ENCODE measurements around the gene SH3RF1.

The SH3RF1 gene

DNA sequence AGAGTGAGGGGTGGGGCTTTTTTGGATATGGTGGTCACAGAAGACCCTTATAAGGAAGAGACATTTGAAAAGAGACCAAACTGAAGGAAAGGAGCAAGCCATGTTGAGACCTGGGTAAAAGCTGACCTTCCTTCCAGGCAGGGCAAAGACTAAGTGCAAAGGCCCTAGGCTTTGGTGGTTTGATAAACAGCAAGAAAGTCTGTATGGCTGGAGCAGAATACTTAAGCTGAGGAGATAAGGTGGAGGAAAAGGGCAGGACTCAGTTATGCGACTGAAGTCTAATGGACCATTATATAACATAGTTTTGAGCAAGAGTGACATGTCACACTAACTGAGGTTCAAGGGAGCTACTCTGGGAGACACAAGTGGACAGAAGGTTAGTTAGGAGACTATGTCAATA lies 20.0 kb downstream of the SH3RF1 start:
- no peak for DNase-seq

- DNase-seq: no peak
Measured at GRCh38 chr4:169249999-169250398, 20.8 kb downstream of the SH3RF1 start.

- no peak for DNase-seq
Measured at GRCh38 chr4:169249214-169249973, 21.4 kb downstream of the SH3RF1 start.

GRCh38 chr4:169248645-169249044 lies 22.1 kb downstream of the SH3RF1 start:
- no peak for DNase-seq

- no peak for DNase-seq
Measured at GRCh38 chr4:169246957-169247396, 23.8 kb downstream of the SH3RF1 start.

DNA sequence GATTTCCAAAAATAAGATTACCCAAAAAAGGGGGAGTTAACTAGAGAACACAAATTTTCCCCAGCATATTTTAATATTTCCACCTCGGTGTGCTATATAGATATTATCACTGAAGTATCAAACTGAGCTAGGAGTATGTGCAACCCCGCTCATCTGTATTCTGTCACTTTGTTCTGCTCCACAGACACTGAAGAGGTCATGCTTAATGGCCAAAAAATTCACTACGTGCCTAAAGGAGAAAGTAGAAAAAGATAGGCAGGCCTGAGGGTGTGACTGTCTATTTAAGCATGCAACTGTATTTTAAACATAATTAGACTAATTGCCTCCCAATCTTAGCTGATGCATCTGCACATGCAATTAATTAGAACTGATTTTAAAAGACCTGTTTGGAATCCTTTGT lies 24.5 kb downstream of the SH3RF1 start:
- no peak for DNase-seq

DNA sequence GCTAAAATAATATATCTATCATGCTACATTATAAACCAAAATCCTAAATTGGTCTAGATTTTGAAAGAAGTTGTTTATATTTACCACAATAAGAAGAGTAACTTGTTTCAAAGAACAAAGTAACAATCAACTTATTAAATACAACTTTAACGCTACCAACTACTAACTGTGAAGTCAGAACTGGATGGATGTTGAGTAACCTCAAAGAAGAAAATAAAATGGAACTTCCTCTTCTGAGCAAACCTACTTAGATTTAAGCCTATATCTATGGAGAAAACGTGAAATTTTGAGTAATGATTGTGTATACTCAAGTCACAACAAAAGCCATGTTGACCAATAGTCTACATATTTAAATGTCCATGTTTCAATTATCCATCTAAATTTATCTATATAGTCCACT lies 25.7 kb downstream of the SH3RF1 start:
- DNase-seq: no peak

DNA sequence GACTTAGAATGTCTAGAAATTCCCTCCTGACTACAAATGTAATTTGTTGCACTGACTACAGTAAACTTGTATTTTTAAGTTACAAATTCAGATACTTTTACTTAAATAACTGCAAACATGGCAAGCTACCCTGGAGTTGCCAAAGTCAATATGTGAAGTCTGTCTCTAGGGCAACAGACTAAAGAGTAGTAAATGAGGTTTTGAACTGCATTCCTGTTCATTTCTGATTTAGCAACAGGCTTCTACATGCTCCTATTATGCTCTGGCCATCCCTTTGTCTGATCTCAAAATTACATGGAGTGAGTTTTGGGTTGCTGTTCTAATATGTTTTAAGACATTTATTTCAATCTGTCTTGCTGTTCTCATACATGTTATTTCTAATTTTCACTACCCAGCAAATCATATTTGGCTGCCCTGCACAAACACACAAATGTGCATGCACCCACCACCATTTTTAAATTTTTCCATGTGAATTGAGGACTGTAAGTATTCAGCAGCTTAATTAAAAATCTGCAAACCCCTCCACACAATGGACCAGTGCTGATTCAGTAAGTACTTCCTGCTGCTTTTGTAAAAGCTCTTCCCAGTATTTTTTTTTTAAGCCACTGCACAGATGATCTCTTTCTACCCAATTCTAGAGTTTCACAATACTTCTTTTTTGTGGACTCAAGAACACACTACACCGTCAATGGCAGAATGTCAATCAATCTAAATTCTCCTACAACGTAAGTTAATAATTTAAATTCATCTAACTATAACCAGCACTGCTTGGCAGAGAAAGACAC lies 26.7 kb downstream of the SH3RF1 start:
- no peak for DNase-seq

- DNase-seq: no peak
Measured at GRCh38 chr4:169241464-169241863, 29.3 kb downstream of the SH3RF1 start.

DNA sequence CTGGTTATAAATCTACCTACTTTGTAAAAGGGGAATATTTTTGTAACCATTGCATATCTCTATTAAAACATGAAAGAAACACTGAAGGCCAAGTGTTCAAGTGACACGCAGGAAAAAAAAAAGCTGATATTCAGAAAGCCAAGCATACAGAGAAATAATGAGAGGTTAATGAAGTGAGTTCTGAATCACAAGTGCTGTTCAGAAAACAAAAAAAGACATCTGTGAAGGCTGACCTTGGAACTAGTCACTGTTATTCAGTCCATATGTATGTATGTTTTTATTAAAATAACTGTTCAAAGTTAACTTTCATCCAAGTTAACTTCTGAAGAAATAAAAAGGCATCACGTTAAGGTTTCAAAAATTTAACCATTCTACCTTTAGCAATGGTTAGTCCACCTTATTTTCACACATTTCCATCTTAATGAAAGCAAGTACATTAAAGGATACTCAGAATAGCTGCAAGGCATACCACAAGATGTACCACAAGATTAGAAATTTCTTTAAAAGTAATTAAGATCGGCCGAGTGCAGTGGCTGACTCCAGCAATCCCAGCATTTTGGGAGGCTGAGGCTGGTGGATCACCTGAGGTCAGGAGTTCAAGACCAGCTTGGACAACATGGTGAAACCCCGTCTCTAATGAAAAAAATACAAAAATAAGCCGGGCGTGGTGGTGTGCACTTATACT lies 31.4 kb downstream of the SH3RF1 start:
- no peak for DNase-seq

DNA sequence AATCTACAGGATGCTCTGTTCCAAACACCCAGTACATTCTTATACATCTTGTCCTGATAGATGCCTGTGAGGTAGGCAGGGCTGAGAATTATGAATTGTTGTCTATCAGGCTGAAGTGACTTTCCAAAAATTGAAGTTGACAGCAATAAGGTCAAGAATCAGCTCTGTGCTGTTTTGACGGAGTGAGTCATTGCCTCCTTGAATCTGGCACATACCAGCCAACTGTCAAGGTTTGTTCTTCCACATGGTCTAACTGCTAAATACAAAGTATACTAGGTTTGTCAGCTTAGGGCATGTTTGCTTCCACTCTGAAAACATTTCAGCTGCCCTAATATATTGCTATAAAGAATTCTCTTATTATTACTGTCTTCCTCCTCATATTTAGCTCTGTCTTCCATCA lies 32.3 kb downstream of the SH3RF1 start:
- no peak for DNase-seq

DNA sequence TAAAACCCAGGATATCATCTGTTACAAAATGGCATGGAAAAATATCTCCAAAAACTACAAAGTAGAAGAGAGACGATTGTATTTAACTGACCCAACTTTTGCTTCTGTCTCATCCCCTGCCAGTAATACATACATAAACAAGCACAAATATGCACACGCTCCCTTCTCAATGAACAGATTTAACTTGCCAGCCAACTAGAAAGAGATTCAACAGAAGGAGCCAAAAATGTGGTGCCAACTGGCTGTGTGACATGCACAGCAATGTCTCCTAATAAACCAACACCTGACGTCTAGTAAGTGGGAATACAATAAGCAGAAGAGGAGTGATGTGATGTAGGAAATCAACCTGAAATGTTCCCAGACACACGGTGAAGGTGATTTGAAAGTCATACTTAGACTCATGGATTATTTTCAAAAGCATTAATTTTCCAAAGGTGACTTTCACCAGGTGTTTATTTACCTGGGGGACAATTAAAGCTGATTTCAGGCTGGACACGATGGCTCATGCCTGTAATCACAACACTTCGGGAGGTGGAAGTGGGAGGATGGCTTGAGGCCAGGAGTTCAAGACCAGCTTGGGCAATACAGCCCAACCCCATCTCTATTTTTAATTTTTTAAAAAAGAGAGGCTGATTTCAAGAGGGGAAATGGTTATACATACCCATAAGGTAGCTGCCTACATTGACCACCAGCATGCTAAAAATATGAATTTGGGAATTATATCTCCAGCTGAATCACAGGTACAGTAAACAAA lies 33.7 kb downstream of the SH3RF1 start:
- no peak for DNase-seq

DNA sequence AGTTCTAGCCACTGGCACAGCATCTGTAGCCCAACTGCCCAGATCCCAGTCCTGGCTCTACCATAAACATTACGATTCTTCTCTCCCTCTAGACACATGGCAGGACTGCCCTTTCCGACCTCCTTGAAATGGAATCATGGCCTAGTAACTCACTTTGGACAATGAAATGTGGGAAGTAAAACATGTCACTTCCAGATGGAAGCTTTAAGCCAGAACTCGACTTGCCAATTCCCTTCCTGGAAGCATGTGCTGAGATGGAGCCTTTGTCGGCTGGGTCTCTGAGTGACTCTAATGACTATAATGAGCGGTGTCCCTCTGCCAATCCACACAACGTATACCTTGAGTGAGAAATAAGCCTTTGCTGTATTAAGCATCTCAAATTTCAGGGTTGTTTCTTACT lies 34.7 kb downstream of the SH3RF1 start:
- DNase-seq: no peak

DNA sequence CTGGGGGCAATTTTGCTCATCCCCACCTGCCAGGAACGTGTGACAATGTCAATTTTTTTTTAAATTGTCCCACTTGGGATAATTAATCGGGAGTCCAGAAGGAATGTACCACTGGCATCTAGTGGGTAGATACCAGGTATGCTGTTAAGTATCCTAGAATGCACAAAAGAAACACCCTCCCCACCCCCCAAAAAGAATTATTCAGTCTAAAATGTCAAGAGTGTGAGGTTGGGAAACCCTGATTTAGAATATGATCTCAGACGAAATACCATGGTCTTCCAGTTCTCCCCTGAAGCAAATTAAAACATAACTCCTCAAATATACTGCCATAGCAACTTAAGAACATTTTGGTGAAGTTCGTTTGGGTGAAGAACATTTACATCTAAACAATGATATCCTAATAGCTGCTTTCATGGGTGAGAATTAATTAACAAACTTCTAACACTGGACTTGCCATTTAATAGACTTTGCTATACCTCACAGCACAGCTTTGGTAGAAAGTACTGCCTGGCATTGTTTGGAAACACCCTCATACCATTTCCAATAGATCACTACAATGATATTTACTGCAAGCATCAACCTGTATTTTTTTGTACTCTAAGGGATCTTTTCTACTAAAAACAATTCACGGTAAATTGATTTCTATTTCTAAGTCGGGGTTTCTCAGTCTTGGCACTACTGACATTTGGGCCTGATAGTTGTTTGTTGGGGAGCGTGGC lies 36.5 kb downstream of the SH3RF1 start:
- DNase-seq: no peak

DNA sequence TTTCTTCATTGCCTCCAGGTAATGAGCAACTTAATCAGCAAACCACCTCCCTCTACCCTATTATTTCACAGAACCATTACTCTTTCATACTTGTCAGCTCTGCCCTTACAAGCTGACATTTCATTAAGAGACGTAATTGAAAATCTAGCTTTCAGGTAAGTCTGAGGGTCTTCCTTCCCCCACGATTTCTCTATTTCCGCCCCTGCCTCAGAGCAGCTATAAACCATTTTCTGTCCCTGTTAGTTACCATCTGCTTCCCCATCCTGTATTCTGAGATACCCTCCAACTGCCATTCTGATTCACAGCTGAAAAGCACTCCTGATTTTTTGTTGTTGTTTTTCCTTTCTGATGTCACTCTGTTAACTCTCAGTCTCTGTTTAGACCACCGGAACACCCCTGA lies 37.1 kb downstream of the SH3RF1 start:
- no peak for DNase-seq

DNA sequence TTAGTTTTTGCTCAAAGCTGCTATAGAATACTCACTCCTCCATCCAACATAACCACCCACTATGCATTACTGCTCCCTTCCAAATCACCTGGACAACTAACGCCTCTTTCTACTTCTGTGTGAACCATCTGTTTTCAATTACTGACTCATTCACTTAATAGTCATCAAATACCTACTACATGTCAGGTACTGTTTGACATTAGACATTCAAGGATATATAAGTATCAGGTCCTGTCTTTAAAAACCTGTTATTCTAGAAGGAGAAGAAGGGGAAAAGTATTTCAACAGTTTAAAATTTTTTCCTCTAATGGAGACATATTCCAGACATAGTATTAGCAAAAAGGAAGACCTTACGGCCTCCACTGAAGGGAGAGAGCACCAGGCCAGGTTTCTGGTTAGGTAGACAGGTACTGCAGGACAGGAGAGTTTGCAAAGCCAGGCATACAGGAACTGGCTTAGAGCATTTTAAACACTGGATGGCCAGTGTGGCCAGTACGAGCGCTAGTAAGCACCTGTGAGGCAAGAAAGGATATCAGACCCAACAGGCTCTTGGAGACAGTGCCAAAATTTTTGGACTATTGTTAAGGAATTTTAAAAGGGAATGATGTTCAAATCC lies 39.0 kb downstream of the SH3RF1 start:
- DNase-seq: no peak

GRCh38 chr4:169229571-169230028 lies 41.2 kb downstream of the SH3RF1 start:
- DNase-seq: no peak

- no peak for DNase-seq
Measured at GRCh38 chr4:169228076-169228475, 42.7 kb downstream of the SH3RF1 start.

- no peak for DNase-seq
Measured at GRCh38 chr4:169226565-169226964, 44.2 kb downstream of the SH3RF1 start.

DNA sequence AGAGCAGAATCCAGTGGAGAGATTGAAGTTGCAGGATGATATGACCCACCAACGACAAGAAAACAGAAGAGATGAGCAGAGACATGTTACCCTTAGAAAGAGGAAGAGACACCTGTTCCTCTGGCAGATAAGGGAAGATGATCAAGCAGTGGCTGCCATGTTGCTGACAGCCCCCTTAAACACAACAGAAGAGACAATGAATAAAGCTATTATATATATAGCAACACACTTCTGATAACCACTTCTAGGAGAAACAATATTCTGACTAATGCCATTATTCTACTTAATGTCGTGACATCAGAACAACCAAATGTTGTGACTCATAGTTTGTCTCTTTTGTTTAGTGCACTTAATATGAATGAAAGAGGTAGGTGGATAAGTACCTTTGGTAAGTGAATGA lies 44.9 kb downstream of the SH3RF1 start:
- no peak for DNase-seq

DNA sequence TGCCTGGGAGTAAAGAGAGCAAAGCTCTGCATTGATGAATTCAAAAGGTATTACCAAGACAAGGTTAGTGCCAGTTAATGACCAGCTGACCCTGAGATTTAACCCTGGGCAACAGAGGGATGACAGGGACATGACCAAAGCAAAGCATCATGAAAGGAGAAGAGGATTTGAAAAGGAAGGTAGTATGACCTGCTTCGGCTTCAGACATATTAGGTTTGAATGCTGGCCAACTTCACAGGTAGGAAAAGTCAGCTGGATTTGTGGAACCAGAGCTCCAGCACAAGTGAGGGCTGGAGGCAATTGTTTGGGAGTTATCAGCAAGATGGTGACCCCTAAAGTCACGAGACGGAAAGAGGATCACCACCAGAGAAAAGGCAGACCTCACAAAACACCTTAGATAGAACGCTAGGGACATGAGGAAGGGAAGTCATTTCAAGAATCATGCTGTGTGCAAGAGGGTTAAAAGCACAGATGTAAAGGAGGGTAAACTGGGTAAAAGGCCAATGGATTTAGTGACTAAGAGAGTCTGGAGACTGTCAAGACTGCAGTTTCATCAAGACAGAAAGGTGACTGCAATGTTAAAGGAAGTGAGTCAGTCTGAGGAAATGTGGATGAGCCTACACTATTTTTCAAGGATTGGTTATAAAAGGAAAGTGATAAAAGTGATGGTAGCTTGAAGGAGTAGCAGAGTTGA lies 45.6 kb downstream of the SH3RF1 start:
- DNase-seq: no peak

Measured in activated gamma-delta T cell treated with Interleukin-2 at 50 U/mL for 16 hours (primary cell).